Hematopoietic multipotent progenitor cell treated with erythropoietin and hydrocortisone succinate and interleukin-3 and kit ligand, for 15 days (in vitro differentiated cells): Measurements from ENCODE around the gene FAM117A.
A peak's percentile ranks its signal among the peaks of the same experiment; 100 is the strongest.
"Not testable (repeated sequence)": the region's sequence is repeated elsewhere in the genome, so short reads cannot be mapped to it uniquely, and the experiment has no call there.

ENCODE experiments used
- DNase-seq: peaks from one replicate; pipeline ENCODE4 v3.0.0-alpha.2; 2015; ENCODE audit warnings: low spot score

The FAM117A gene

DNA sequence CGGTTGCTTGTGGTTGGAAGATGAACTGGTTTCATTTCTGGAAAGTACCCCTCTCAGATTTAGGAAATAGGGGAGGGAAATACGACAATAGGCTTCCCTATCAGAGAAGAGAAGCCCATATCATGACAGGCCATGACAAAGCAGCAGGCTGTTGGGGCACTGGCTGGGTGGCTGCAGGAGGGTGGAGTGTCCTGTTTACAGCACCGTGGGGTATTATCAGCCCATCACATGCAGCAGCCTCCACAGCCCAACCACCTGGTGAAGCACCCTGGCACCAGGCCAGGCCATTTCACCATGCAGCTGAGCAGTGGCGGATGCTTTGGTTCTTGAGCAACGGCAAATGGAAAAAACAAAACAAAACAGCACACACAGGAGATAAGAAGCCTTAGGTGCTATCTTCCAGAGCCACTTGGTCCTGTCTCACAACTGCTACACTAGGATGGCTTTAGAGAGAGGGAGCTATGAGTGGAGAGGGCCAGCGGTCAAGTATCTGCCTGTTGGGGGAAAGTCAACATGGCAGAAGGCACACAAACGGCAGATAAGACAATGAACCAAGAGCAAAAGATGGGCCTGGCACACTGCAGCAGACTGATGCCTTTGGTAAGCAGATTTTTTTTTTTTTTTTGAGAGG, 24.2 kb downstream of the FAM117A start:
- DNase-seq = peak; percentile 98

- DNase-seq = peak; percentile 73
Measured at GRCh38 chr17:49738456-49739163, 25.3 kb downstream of the FAM117A start.

- DNase-seq = no peak
Measured at GRCh38 chr17:49734515-49735490, 29.1 kb downstream of the FAM117A start.

GRCh38 chr17:49731435-49731831, 32.5 kb downstream of the FAM117A start:
- DNase-seq = no peak

GRCh38 chr17:49730785-49731434, 33.0 kb downstream of the FAM117A start:
- DNase-seq = no peak

DNA sequence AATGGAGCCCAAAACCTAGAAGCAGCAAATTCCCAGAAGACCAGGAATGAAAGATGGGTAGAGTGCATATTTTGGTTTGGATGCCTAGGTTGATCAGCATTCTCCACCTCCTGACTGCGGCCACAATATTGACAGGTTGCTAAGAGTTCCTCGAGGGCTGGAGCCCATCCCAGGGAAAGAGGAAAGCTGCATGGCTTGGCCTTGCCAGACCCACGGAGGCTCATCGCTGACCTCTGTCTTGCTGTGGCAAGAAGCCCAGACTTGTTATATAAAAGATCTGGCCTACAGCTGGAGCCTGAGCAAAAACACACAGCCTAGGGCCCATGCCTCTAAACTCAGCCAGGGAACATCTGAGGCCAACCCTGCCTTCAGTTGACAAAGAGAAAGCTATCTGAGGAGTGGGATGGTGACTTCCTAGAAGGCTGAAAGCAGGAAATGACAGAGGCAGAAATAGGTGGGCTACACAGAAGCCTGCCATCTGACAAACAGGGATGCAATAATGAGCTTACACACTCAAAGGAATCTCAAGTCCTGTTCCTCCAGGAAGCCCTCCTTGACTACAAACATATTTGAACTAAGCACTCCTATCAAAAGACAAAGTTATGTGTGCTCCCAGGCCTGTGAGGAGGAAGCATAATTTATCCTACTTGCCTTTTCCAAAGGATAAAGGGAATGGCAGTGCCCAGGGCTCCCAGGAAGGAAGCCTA, 33.7 kb downstream of the FAM117A start:
- DNase-seq = no peak

GRCh38 chr17:49729069-49729468, 34.9 kb downstream of the FAM117A start:
- DNase-seq = no peak

GRCh38 chr17:49728425-49728824, 35.5 kb downstream of the FAM117A start:
- DNase-seq = no peak

DNA sequence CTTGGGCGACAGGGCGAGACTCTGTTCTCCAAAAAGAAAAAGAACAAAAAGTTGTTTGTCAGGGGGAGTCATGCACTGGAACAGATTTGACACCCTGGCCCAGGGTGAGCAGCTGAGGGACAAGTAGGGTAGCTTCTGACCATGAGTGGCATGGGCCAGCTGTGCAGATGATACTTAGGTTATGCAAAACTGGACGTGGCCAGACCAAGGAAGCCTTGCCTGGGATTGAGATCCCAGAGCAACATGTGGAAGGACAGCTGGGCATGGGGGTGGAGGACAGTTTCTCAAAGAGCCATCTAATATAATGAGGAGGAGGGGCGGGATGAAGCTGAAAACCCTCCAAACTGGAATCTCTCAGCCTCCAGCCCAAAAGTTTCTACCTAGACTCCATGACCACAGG, 36.6 kb downstream of the FAM117A start:
- no peak for DNase-seq

DNA sequence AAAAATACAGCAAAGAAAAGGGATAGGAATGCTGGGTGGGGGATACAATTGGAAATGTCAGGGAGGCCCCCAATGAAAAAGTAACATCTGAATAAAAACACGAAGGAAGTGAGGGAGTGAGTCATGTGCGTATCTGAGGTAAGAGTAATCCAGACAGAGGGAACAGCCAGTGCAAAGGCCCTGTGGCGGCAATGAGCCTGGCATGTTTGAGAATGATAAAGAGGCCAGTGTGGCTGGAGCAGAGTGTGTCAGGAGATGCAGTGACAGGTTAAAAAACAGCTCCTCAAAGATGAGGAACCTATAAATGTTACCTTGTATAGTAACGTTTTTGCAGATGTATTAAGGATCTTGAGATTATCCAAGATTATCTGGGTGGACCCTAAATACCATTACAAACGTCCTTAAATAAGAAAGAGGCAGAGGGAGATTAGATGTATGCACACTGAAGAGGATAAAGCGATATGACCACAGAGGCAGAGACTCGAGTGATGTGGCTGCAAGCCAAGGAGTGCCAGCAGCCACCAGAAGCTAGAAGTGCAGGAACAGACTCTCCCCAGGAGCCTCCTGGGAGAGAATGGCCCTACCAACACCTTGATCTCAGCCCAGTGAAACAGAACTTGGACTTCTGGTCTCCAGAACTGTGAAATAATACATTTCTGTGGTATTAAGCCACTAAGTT, 38.3 kb downstream of the FAM117A start:
- peak; percentile 66 for DNase-seq

GRCh38 chr17:49724552-49724951, 39.4 kb downstream of the FAM117A start:
- not testable (repeated sequence) for DNase-seq

- no peak for DNase-seq
Measured at GRCh38 chr17:49723423-49723822, 40.5 kb downstream of the FAM117A start.

- DNase-seq = no peak
Measured at GRCh38 chr17:49722066-49722465, 41.9 kb downstream of the FAM117A start.

DNA sequence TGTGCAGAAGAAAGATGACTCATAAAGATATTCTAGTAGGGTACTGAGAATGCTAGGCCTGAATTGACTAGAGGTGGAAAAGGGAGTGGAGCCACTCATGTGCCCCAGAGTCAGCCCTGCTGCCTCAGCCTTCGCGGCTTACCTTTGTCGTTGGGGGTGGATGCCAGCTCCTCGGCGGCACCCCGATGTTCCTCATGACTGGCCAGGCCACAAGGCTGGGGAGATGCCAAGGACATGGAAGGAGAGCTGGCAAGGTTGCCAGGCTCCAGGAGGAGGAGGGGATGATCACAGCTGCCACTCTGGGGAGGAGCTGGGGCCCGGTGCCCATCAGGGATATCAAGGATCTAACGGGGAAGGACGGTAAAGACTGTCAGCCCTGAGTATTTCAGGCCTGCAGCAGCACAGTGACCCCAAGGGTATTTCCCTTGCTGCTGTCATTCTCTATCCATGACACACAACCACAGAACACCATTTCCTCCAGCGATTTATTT, 46.5 kb downstream of the FAM117A start:
- DNase-seq = no peak

DNA sequence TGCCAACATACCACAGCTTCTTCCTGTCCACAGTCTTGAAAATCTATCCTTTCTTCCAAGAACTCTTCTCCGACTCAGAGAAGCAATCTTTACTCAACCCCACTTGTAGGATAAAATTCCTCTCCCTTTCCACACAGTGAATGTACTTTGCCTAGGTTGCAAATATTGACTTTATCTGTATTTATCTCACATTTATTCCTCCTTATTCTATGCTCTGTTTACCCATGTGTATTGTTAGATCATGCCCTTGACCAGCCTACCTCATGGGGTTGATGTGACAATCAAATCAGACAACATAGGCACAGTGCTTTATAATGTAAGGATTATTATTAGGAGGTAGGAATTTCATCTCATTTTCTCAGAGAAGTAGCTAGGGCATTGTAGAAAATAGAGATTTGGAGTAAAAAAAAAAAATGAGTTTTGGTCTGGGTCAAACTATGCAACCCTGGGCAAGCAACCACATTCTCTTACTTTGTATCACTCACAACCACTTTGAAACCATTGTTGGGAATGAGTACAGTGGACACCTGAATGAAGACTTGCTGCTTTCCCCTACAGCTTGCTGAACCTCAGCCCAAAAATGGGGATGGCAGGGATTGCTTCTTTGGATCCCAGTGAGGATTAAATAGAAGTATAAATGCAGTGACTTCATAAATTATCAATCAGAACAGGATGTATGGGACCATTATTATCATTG, 47.1 kb downstream of the FAM117A start:
- no peak for DNase-seq

GRCh38 chr17:49715717-49716279, 48.1 kb downstream of the FAM117A start:
- DNase-seq = no peak

- no peak for DNase-seq
Measured at GRCh38 chr17:49715216-49715615, 48.7 kb downstream of the FAM117A start.

GRCh38 chr17:49708515-49709183, 55.3 kb downstream of the FAM117A start:
- peak; percentile 68 for DNase-seq
